8988T (cell line): ENCODE data around the gene JSRP1.

Source experiments
- DNase-seq: peaks from one replicate; pipeline ENCODE4 v3.0.0; 2011

The JSRP1 gene

GRCh38 chr19:2230807-2231533 lies 25.2 kb downstream of the JSRP1 start:
- DNase-seq = no peak

DNA sequence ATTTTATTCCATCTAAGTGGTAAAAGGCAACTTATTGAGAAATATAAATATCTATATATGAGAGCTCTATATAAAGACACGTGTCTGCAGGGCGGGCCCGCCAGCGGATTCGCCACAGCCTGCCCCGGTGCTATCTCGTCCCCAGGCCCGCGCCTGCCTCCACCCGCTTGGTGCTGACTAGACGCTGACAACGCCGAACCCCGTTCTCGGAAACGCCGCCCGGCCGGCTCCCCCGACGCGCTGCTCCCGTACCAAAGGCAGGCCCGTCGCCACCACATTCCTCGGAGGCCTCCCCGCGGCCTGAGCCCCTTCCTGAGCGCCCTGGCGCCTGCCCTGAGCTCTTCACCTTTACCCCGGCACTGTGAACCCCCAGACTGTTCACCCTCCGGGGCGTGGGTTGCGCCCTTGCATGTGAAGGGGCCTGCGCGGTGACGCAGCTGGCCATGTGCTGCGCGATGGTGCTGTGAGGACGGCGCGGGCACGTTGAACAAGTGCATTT lies 26.1 kb downstream of the JSRP1 start:
- DNase-seq = no peak

- DNase-seq = no peak
These were observed 26.8 kb downstream of the JSRP1 start for GRCh38 chr19:2229103-2230032.

DNA sequence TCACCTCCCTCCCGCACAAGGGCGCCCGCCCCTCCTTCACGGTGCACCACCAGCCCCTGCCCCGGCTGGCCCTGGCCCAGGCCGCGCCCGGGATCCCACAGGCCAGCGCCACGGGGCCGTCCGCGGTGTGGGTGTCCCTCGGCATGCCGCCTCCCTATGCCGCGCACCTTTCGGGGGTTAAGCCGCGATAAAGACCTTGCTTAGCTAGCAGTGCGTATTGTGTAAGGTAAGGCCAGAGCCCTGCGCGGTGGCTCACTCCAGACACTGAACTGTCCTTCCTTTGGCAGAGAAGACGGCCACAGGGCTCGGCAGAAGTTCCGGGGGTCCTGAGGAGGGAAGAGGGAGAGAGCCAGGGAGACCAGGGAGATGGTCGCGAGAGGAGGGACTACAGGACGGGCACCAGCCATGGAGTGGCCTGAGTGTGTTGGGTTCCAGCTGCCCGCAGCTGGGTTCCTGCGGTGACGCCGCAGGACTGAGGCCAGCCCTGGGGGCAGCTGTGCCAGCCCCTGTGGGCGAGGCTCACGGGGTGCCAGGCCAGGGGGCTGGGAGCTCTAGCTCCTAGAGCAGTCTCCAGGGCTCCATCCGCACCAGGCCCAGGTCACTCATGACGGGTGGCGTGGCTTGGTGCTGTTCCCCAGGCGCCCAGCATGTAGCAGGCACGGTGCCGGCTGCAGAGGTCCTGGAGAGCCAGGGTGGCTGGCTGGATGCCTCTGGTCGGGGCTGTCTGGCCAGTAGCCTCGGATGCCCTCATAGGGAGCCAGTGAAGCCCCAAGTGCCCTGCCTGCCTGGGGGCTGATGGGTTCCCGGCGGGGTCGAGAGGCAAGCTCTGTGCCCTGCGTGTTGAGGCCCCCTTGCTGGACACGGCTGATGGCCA lies 27.8 kb downstream of the JSRP1 start:
- DNase-seq = no peak

GRCh38 chr19:2227415-2228156 lies 28.6 kb downstream of the JSRP1 start:
- no peak for DNase-seq

GRCh38 chr19:2226840-2227360 lies 29.3 kb downstream of the JSRP1 start:
- no peak for DNase-seq

DNA sequence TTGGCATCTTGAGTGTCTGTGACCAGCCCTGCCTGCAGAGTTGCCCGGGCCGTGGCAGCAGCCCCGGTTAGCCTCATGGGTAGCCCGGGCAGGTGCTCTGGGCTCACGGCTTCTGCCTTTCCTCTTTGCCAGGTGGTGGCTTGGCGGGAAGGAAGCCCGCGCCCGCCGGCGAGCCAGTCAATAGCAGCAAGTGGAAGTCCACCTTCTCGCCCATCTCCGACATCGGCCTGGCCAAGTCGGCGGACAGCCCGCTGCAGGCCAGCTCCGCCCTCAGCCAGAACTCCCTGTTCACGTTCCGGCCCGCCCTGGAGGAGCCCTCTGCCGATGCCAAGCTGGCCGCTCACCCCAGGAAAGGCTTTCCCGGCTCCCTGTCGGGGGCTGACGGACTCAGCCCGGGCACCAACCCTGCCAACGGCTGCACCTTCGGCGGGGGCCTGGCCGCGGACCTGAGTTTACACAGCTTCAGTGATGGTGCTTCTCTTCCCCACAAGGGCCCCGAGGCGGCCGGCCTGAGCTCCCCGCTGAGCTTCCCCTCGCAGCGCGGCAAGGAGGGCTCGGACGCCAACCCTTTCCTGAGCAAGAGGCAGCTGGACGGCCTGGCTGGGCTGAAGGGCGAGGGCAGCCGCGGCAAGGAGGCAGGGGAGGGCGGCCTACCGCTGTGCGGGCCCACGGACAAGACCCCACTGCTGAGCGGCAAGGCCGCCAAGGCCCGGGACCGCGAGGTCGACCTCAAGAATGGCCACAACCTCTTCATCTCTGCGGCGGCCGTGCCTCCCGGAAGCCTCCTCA lies 30.0 kb downstream of the JSRP1 start:
- no peak for DNase-seq

DNA sequence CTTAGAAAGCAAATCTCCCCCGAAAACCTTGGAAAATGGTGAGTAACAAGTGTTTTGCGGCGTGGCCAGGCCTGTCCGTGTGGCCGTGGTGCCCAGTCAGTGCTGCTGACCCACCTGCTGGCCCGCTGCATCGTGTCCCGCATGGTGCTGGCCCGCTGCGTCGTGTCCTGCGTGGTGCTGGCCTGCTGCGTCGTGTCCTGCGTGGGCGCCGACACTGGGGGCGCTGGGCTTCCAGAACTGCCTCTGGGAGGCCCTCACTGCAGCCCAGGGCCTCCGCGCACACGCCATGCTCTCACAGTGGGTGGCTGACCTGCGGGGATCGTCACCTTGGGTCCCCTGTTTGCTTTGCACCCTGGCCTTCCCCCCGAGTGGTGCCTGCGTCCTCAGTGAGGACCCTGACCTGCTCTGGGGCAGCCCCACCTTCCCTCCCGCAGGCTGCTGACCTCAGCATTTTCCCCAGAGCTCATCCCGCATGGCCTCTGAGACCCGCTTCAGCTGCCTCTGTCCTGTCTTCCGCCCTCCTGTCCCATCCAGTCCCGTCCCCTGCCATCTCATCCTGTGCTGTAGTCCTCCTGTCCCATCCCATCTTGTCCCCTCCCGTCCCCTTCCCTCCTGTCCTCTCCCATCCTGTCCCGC lies 30.7 kb downstream of the JSRP1 start:
- no peak for DNase-seq

DNA sequence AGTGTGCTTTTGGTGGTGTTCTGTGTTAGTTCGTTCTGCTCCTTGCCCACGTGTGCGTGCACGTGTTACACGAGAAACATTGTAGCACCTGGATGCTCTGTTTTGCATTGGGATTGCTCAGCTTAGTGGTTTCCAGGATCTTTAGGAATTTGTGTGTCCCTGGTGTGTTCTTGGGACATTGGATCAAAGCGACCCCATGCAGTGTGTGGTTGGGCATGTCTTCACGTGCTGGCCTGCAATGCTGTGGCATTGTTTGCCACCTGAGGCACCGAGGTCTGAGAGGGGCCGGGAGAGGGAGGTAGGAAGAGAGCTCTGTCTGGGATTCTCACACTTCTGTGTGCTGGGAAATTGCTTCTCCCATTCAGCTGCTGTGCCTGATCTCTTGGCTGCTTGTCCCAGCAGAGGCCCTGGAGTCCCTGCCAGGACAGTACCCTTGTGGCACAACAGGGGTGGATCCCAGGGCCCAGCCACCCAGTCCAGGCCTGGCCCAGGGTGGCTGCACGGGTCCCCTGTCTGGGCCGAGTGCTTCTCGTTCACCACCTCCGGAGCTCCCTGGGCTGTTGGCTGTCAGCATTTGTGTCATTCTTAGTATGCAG lies 31.4 kb downstream of the JSRP1 start:
- DNase-seq = no peak

- no peak for DNase-seq
These were observed 32.3 kb downstream of the JSRP1 start for GRCh38 chr19:2223959-2224358.

DNA sequence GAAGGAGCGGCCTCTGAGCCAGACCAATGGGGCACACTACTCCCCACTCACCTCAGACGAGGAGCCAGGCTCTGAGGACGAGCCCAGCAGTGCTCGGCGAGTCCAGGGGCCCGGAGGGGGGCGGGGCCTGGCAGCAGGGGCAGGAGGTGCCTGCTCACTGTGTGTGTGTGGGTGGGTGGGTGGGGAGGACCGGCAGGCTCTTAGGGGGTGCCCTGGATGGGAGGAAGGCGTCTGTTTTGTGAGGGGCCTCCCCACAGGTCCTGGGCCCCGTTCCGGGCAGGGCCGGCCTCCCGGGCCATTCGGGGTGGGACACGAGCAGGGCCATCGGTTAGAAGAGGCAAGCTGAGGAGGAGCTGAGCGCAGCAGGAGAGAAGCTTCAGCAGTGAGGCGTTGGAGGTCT lies 32.8 kb downstream of the JSRP1 start:
- DNase-seq = no peak

DNA sequence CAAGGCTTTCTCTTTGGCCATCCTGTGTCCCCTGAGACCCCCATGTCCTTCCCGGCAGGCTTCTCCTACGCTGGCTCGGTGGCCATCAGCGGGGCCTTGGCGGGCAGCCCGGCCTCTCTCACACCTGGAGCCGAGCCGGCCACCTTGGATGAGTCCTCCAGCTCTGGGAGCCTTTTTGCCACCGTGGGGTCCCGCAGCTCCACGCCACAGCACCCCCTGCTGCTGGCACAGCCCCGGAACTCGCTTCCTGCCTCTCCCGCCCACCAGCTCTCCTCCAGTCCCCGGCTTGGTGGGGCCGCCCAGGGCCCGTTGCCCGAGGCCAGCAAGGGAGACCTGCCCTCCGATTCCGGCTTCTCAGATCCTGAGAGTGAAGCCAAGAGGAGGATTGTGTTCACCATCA lies 34.3 kb downstream of the JSRP1 start:
- DNase-seq = no peak

- no peak for DNase-seq
These were observed 34.9 kb downstream of the JSRP1 start for GRCh38 chr19:2221250-2221831.

DNA sequence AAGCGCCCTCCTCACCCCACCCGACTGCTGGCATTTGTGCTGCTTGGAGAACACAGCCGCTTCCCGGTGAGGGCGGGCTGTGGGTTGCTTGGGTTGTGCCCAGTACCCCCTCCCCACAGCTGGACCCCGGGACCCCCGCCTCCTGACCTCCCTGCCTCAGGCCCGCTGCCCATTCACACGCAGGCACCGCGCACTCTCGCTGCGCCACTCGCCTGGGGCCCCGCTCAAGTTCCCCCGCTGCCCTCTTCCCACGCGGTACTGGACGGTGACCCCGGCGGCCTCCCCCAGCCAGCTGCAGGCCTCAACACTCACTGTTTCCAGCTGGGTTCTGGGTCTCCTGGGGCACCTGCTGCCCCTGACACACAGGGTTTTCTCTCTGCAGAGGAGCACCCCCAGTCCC lies 36.5 kb downstream of the JSRP1 start:
- no peak for DNase-seq

DNA sequence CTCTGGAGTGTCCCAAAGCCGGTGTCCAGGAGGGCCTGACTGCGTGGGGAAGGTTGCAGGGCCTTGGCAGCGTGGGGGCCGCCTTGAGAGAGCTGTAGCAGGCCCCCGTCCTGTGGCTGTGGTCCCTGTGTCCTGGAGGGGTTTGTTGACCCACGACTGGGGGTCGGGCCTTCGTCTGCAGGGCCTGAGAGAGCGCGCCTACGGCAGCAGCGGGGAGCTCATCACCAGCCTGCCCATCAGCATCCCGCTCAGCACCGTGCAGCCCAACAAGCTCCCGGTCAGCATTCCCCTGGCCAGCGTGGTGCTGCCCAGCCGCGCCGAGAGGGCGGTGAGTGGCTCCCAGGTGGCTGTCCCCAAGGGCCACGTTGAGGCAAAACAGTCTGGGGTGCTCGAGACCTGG lies 38.6 kb downstream of the JSRP1 start:
- no peak for DNase-seq

GRCh38 chr19:2216361-2217225 lies 39.6 kb downstream of the JSRP1 start:
- no peak for DNase-seq

GRCh38 chr19:2215281-2215751 lies 40.9 kb downstream of the JSRP1 start:
- DNase-seq = no peak

GRCh38 chr19:2214251-2214650 lies 42.0 kb downstream of the JSRP1 start:
- DNase-seq = no peak

- no peak for DNase-seq
These were observed 42.4 kb downstream of the JSRP1 start for GRCh38 chr19:2213799-2214198.
